ENCODE results near the gene OGFR. TPM values are rescaled to one million over a fixed set of nuclear protein-coding genes. Genes with fewer than 3 reads are reported as not detected.

OGFR gene
- total RNA-seq, 1 donor from 2014 or later, result 21.5 TPM

- no peak for DNase-seq
These were observed 22.3 kb upstream of the OGFR start for GRCh38 chr20:62782149-62782892.

DNA sequence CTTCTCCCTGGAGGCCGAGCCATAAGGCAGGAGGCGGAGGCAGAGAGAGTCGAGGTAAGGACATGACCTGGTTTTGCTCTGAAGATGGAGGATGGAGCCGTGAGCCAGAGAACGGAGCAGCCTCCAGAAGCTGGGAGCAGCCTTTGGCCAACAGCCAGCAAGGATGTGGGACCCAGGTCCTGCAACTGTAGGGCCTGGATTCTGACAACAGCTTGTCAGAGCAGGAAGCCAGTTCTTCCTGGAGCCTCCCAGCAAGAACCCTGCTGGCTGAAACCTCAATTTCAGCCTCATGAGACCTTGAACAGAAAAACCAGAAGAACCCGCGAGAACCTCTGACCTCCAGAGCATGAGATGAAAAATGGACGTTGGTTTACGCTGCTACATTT lies 21.7 kb upstream of the OGFR start:
- no peak for DNase-seq

- DNase-seq, result no peak
These were observed 20.1 kb upstream of the OGFR start for GRCh38 chr20:62784497-62784896.

DNA sequence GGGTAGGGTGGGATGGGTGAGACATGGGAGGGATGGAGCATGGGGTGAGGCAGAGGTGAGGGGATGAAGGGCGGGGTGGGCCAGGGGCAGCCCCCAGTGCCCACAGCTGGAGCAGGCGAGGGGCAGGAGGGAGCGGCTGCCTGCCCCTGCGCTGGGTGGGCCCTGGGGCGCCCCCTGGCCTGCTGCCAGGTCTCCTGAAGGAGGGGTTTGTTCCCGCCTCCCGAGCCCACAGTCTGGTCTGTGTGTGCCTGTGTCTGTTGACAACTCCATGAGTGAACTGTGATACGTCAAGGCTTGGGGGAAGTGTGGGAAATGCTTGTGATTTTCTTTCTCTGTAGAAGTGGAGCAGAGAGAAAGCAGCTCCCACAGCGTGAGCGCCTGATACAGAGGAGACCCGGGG lies 19.2 kb upstream of the OGFR start:
- DNase-seq, result no peak

DNA sequence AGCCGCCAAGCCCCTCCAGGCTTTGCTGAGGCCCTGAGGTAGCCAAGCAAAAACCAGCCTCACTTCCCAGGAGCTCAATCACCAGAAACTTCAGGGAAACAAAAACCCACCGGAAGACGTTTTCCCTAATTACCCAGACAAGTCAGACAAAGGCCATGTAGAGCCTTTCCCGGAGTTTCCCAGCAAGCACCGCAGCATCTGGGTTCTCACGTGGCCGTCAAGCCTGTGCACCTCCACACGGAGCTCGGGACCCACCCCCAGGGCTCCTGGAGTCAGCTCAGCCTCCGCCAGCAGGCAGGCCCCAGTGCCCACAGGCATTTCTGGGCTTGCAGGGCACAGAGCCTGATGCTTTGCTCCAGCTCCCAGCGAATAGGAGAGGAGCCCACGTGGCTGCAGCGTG lies 18.5 kb upstream of the OGFR start:
- no peak for DNase-seq

GRCh38 chr20:62787321-62787720 lies 17.3 kb upstream of the OGFR start:
- no peak for DNase-seq

- DNase-seq, result no peak
These were observed 16.8 kb upstream of the OGFR start for GRCh38 chr20:62787866-62788265.

DNA sequence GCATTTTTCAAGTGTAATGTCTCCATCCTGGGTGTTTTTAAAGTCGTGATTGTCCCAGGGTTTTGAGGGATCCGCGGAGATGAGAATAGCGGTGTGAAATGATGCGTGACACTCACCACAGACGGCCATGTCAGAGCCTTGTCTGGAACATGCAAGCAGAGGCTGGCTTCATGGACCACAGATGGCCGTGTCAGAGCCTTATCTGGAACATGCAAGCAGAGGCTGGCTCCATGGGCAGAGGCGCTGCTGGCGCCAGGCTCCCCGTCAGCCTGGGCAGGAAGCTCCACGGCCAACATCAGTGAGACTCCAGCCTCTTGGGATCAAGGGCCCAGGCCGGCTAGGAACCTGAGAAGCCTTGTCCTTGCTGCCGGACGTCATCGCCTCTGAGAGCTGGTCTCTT lies 16.0 kb upstream of the OGFR start:
- DNase-seq, result no peak

DNA sequence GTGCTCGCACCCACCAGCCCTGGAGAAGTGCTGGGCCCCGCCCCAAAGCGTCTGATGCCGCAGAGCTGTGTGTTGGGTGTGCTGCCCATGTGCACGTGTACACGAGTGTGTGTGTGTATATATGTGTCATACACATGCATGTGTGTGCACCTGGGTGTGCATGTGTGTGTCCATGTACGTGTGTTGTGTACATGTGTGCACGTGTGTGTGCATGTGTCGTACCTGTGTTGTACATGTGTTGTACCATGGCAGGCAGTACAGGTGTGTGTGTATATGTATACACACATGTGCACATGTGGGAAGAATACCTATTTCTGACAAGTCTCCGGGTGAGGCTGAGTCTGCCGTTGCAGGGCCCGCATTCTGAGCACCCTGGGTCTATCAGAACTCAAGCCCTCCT lies 14.6 kb upstream of the OGFR start:
- no peak for DNase-seq

- DNase-seq, result peak; percentile 81
These were observed 13.1 kb upstream of the OGFR start for GRCh38 chr20:62791301-62792181.

- no peak for DNase-seq
These were observed 12.3 kb upstream of the OGFR start for GRCh38 chr20:62792182-62792939.

- no peak for DNase-seq
These were observed 11.5 kb upstream of the OGFR start for GRCh38 chr20:62792940-62793756.

DNA sequence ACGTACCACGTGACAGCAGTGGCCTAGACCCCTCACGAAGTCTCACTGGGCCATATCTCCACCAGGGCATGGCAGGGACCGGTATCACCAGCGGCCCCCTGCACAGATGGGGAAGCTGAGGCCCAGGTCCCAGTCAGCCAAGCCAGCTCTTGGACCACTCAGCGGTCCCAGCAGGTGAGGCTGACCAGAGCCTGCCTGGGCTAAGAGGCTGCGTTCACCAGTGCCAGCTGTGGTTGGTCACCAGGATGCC lies 11.0 kb upstream of the OGFR start:
- DNase-seq, result no peak

DNA sequence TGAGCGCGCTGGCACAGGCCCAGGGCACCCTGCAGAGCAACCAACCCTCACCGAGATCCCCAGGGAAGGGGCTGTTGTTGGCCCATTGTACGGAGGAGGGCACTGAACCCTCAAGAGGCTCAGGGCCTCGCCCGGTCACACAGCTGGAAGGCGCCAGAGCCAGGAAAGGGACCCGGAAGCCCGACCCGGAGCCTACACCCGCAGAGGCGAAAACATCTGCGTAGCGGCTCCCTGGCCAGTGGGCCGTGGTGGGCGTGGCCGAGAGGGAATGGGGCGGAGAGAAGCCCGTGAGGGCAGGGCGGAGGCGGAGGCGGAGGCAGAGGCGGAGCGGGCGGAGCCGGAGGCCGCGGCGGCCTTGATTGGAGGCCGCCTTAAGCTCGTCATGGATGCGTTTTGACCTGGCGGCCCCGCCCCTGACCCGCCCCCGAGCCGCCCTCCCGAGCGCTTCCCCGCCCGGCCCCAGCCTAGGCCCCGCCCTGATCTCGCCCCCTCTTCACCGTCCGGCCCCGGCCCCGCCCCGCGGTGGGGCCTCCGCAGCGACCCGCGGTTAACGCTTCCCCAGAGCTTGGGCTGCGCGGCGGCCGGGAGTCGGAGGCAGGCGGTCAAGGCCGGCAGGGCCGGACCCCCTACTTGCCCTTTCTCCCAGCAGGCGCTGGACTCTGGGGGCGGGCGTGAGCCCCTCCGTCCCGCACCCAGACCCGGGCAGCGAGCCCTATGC lies 10.5 kb upstream of the OGFR start:
- peak; percentile 92 for DNase-seq

- DNase-seq, result peak; percentile 61
These were observed 9.4 kb upstream of the OGFR start for GRCh38 chr20:62795023-62795761.

GRCh38 chr20:62796699-62797491 lies 7.7 kb upstream of the OGFR start:
- DNase-seq, result no peak

- DNase-seq, result no peak
These were observed 6.7 kb upstream of the OGFR start for GRCh38 chr20:62797671-62798532.

GRCh38 chr20:62799036-62799435 lies 5.6 kb upstream of the OGFR start:
- DNase-seq, result no peak

DNA sequence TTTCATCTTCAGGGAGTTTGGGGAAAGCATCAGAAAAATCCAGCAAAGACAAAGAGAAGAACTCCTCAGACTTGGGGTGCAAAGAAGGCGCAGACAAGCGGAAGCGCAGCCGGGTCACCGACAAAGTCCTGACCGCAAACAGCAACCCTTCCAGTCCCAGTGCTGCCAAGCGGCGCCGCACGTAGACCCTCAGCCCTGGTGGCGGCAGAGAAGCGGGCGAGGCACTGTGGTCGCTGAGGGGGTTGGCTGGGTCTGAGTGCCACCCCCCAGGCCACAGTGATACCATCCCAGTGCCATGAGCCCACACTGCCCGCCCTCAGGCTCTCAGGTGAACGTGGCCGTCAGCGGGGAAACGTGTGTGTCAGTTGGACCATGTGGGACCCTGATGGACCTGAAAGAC lies 5.2 kb upstream of the OGFR start:
- no peak for DNase-seq

Measured in occipital lobe (tissue), 2 donors.